HG02610 (cell line): ENCODE data around the gene GPR137.

Experiments
- ATAC-seq: cut with Tn5 transposase; IDR thresholded peaks from one replicate; pipeline ENCODE4 v1.9.1; 2021; ENCODE audit warnings: mild to moderate bottlenecking, moderate library complexity; ENCODE audit not compliant: unreplicated experiment

The GPR137 gene

DNA sequence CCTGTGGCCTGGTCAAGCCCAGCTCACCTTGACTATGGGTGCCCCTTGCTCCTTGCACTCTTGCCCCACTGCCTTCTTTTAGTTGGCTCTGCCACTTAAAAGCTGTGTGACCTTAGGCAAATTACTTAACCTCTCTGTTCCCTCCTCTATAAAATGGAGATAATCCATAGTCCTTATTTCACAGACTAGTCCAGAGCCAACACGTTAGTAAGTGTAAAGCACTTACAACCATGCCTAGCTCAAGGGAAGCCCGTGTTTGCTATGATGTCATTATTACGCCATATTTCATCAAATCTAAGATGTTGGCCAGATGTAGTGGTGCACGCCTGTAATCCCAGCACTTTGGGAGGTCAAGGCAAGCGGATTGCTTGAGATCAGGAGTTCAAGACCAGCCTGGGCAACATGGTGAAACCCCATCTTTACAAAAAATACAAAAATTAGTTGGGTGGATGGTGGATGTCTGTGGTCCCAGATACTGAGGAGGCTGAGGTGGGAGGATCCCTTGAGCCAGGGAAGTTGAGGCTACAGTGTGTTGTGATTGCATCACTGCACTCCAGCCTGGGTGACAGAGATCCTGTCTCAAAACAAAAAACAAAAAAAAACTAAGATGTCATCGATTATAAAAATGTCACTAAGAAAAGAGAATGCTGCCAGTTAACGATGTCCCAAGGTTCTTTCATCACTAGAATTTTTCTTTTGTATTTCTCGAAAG lies 52.0 kb downstream of the GPR137 start:
- no peak for ATAC-seq

GRCh38 chr11:64338716-64339115 lies 53.1 kb downstream of the GPR137 start:
- ATAC-seq: no peak
